Measurements from ENCODE around the gene ELMO2.
"Not testable (repeated sequence)": the region's sequence is repeated elsewhere in the genome, so short reads cannot be mapped to it uniquely, and the experiment has no call there.

Gene ELMO2

DNA sequence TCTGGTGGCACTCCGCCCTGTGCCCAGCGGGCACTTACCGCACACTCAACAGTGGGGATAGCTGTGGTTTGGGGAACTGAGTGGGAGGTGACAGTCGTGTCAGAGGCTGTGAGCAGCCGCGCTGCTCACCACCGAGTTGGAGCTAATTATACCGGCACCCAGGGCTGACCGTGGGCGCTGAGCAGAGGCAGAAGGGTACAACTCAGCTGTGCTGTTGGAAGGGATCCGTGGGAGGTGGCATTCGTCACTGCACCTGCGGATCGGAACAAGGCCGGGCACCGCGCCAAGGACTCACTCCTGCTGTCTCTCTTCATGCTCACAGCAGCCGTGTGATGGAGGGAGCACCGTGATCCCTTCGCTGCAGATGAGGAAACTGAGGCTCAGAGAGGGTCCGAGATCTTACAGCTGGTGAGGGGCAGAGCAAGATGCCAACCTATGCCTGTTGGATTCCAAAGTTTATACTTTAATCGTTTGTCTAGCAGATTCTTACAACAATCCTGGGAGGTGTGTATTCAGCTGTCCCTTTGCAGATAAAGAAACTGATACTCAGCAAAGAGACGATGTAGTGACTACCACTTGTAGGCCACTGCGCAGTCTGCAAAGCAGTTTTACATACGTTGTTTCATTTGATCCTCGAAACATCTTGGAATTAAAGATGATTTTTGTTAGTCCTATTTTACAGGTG, 713 bp upstream of the ELMO2 start:
- peak; percentile 79 for DNase-seq (ENCODE audit: low read depth)

DNA sequence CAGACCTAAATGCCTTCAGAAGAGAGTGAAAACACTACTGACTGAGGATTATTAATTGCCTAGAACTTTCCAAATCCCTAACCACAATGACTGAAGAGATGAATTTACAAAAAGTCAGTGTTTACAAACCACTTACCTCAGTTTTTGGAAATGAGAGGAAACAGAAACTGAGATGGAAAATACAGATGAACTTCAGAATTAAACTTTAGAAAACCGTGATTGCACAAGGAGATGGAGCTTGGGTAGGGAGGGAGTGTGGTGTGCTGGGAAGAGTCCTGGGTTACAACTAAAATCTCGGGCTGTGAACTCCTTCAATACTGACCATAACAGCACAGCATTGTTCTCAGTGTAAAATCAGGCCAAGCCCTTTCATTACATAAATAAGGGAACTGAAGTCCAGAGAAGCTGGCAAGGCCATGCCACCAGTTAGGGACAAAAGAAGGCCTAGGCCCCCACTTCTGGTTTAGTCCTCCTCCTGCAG, 4.0 kb downstream of the ELMO2 start:
- DNase-seq (ENCODE audit: low read depth) = no peak

- DNase-seq (ENCODE audit: low read depth) = no peak
Observed at GRCh38 chr20:46401478-46401860, 4.9 kb downstream of the ELMO2 start.

GRCh38 chr20:46400828-46401477, 5.5 kb downstream of the ELMO2 start:
- peak; percentile 19 for DNase-seq (ENCODE audit: low read depth)

GRCh38 chr20:46400253-46400652, 6.2 kb downstream of the ELMO2 start:
- no peak for DNase-seq (ENCODE audit: low read depth)

DNA sequence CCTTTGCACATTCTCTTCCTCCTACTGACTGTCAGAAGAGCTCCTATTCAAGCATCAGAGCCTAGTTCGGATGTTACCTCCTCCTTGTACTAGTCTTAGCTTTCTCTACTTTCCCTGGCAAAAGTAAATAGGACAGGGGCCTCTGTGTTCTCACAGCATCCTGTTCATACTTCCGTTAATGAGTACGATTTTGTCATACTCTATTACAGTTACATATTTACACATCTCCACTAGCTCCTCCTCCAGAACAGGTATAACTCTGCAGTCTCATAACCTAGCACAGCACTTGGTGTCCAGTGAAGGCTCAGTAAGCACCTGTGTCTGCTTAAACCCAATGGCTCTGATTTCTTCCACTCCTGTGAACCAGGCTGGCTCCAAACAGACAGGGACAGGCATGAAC, 7.0 kb downstream of the ELMO2 start:
- no peak for DNase-seq (ENCODE audit: low read depth)

DNA sequence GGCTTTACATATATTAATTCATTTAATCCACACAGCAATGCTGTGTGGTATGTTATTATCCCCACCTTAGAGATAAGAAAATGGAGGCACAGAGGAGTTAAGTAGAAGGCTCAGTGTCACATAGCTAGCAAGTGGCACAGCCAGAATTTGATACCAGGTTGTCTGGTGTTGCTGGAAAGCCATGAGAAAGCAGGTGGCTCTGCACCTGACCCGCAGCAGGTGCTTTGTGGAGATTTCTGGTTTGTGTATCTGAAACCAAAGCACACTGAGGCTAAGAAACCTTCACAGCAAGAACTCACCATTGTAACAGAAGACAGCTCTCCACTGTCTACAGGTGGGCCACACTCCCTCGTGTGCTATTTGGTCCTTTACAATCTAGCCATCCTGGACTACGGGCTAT, 7.5 kb downstream of the ELMO2 start:
- no peak for DNase-seq (ENCODE audit: low read depth)

GRCh38 chr20:46396052-46396740, 10.2 kb downstream of the ELMO2 start:
- DNase-seq (ENCODE audit: low read depth) = no peak

GRCh38 chr20:46394872-46395760, 11.3 kb downstream of the ELMO2 start:
- no peak for DNase-seq (ENCODE audit: low read depth)

DNA sequence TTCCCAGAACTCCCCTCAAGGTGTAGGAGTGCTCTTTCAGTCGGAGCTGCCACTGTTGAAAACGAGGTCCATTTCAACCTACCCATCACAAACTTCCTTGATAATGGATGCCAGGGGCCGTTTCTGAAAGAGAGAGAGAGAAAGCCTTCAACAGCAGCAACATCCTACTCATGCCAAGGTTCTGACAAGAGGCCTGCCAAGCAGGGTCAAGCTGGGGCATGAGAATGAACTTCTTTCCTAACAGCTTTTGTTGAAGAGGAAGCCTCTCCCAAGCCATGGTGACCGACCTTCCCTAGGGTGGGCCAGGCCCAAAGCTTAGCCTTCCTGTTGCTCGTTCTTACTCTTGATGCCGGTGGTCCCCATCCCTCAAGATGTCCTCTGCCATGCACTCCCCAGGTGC, 12.4 kb downstream of the ELMO2 start:
- DNase-seq (ENCODE audit: low read depth) = no peak

DNA sequence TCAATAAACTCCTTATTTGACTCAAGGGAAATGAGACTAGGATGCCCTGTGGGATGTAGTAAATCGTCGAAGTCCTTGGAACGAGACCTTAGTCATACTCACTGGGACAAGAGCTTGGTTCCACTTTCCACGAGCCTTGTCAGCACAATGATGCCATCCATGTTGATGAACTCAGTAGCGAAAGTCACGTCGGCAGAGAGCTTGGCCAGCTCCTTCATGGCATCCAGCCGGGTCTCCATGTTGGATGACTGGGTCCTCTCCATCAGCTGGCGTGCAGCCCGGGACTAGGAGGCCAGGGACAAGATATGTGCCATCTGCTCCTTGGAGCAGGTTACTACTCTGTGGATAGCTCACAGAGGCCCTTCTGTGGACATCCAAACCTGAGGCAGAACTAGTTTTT, 17.5 kb downstream of the ELMO2 start:
- no peak for DNase-seq (ENCODE audit: low read depth)

DNA sequence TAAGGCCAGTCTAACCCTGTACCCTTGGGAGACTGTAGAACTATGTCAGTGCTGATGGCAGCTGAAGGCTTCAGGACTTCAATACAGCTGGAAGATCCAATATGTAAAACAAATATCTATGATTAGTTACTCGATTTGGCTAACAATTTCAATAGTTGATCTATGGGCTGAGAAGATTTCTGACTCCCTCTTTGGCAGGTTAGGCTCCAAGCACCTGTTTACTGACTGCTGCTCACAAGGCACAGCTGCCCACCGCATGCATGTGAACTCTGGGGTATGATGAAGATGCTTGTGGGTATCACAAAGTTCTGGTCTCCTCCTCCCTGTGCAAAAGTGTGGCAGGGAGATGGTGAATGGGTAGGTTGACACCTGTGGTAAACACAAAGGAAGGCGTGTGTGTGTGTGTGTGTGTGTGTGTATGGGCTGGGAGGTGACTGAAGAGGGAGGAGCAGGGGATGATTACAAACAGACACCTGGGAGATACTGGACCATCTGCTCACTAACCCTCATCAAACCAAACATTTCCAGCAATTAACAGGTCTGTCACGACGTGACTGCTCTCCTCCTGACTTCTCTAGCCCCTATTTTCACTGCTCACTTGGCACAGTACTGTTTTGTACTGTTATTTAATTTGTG, 18.1 kb downstream of the ELMO2 start:
- DNase-seq (ENCODE audit: low read depth) = no peak

DNA sequence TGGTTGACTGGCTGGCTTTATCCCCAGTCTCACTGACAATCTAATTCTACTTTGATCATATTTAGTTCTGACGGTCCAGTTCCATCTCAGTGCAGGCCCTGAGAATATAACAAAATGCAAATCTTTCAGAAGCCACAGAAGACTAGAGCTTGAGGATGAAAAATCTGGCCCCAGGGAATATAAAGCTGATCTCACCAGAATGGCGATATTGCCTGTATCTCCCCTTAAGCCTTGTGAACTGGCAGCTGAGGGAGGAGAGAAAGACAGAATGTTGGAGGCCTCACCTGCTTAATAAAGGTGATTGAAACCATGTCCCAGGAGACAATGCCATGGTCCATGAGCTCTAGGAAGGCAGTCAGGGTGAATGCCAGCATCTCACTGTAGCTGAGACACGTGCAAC, 19.4 kb downstream of the ELMO2 start:
- DNase-seq (ENCODE audit: low read depth) = not testable (repeated sequence)

- DNase-seq (ENCODE audit: low read depth) = no peak
Observed at GRCh38 chr20:46378412-46379009, 27.9 kb downstream of the ELMO2 start.

DNA sequence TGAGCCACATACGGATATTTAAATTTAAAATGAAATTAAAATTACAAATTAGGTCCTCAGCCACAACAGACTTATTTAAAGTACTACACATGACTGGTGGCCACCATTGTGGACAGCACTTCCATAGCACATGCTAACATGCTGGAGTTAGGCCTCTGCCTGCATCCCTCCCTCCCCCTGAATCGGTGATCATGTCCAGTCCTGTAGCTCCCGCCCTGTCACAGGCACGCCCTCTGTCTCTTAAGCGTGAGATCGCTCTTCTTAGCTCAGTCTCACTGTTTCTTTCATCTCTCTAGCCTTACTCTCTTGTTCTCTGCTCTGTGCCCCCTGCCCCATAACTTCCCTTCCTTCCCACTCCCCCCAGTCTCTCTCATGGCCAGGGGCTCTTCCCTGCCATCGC, 28.9 kb downstream of the ELMO2 start:
- DNase-seq (ENCODE audit: low read depth) = no peak

DNA sequence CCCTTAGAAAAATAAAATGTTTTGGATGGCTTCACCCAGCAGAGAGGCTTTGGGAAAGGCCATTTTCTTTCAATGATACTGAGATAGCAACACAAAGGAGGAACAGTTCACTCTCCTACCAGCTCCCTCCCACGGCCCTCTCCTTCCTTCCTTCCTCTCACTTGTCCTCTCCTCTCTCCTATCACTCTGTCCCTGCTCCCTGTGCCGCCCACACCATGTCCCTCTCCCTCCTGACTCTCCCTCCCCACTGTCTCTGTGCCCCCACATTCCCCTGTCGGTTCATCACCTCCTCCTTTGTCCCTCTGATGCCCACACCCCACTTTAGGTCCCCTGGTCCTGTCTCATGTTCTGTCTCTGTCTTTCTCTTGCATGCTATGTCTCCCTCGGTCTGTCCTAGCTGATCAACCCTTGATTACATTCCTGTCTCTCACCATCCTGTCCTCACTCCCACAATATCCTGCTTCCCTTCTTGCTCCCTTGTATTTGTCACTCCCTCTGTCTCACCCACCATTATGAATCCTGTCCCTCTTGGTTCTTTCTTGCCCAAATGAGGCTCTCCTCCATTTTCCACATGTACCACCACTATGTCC, 30.1 kb downstream of the ELMO2 start:
- no peak for DNase-seq (ENCODE audit: low read depth)

GRCh38 chr20:46375771-46376170, 30.6 kb downstream of the ELMO2 start:
- no peak for DNase-seq (ENCODE audit: low read depth)

GRCh38 chr20:46374383-46374782, 32.0 kb downstream of the ELMO2 start:
- no peak for DNase-seq (ENCODE audit: low read depth)

GRCh38 chr20:46371656-46372055, 34.8 kb downstream of the ELMO2 start:
- no peak for DNase-seq (ENCODE audit: low read depth)

- DNase-seq (ENCODE audit: low read depth) = no peak
Observed at GRCh38 chr20:46368902-46369268, 37.5 kb downstream of the ELMO2 start.
